Ectodermal cell (in vitro differentiated cells): Measurements from ENCODE around the gene INPP5A.

Experiments
- H3K27ac ChIP-seq: 2 replicates; pipeline ENCODE4 v1.7.0; 2013; ENCODE audit warnings: mild to moderate bottlenecking, low read depth, low read length; ENCODE audit not compliant: insufficient read depth, poor library complexity, severe bottlenecking
- H3K27me3 ChIP-seq: 2 replicates; pipeline ENCODE4 v1.7.0; 2013; ENCODE audit warnings: mild to moderate bottlenecking, low read length; ENCODE audit not compliant: insufficient read depth, control insufficient read depth, poor library complexity, severe bottlenecking
- H3K36me3 ChIP-seq: one replicate; pipeline ENCODE4 v1.7.0; 2013; ENCODE audit warnings: low read length; ENCODE audit not compliant: control insufficient read depth, insufficient read depth
- H3K4me1 ChIP-seq: one replicate; pipeline ENCODE4 v1.7.0; 2013; ENCODE audit warnings: low read length; ENCODE audit not compliant: control insufficient read depth, insufficient read depth
- H3K4me3 ChIP-seq: 2 replicates; pipeline ENCODE4 v1.7.0; 2013; ENCODE audit warnings: low read depth, low read length, control low read depth; ENCODE audit not compliant: insufficient read depth
- H3K9me3 ChIP-seq: 2 replicates; pipeline ENCODE4 v1.7.0; 2013; ENCODE audit warnings: mild to moderate bottlenecking, low read length, moderate library complexity; ENCODE audit not compliant: control insufficient read depth
- WGBS, 2 experiments: methylation state at CpG; one replicate each; pipeline ENCODE4 v1.1.7; 2013; ENCODE audit warnings: missing lambda C conversion rate in 2 of 2; 5-methylcytosine and 5-hydroxymethylcytosine counted together

Gene INPP5A

DNA sequence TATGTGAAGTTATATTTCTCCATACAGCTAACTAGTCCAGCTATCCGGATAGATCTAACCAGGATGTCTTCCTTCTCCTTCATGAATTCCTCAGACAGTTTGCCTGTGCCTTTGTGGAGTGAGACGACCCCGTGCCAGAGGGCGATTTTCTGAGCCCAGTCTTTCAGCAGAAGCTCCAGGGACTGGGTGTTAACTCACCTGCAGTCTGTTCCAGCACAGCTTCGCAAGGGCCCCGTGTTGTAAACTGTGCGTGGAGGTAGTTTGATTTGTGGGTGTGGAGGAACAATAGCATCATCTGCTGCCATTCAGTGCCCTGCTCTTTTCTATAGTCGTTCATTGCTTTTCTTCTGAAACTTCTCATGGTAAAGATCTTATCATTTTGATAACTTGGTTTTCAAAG, 103.8 kb downstream of the INPP5A start:
- H3K9me3 ChIP-seq = no peaks in the 10 kb centered on the region
- H3K27me3 ChIP-seq = peaks cover 4% of the 10 kb centered on the region
- no peaks in the 10 kb centered on the region for H3K36me3 ChIP-seq
- H3K27ac ChIP-seq = no peak overlapping the region
- H3K4me3 ChIP-seq = no peak overlapping the region
- H3K4me1 ChIP-seq = no peaks in the 10 kb centered on the region
- 95 to 96% methylated on average over 8 of the region's 8 CpGs for WGBS, 2 experiments

DNA sequence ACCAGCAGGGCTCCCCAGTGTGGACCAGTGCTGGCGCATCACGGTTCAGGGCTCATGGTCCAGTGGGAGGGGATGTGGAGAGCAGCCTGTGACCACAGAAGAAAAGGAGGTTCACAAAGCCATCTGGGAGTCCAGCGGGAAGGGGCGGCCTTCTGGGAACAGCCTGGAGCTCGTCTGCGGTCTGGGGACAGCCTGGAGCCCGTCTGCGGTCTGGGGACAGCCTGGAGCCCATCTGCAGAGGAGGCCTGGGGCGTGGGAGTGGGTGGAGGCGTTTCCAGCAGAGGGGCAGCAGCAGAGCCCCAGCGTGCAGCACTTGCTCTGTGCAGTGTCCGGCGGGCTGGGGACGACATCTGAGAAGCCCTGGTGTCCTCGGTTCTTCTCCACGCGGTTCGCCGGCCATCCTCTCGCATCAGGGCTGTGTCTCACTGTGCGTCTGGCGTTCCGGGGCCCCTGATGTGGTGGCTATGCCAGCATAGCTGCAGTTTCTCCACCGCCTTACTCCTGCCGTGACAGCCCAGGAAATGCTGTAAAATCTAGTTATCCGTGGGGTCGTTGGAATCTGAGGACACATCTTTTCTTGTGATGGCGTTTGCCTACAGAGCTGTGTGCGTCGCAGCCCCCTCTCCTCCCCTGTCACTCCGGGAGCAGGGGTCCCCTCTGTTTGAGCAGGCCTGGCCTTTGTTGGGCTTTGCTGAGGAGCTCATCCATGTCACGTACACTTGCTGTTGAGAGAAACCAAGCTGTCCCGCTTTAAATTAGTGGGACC, 104.6 kb downstream of the INPP5A start:
- 92 to 93% methylated on average over 33 of the region's 33 CpGs for WGBS, 2 experiments
- peaks cover 4% of the 10 kb centered on the region for H3K27me3 ChIP-seq
- H3K9me3 ChIP-seq = no peaks in the 10 kb centered on the region
- H3K27ac ChIP-seq = no peak overlapping the region
- no peak overlapping the region for H3K4me3 ChIP-seq
- H3K36me3 ChIP-seq = no peaks in the 10 kb centered on the region
- H3K4me1 ChIP-seq = no peaks in the 10 kb centered on the region

DNA sequence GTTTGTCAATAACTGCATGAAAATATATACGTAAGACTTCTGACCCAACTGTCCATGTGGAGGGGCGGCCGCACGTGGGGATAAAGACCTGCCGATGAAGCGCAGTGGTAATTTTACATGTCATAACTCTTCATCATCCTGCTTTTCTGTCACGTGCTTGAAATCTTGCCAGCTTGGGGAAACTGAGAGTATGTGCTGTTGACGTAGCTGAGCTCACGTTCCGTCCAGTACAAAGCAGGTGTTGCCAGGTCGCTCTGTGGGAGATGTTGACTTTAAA, 105.1 kb downstream of the INPP5A start:
- Histone ChIP-seq H3K27ac (no peak overlapping the region), H3K4me3 (no peak overlapping the region), H3K4me1 (no peaks in the 10 kb centered on the region), H3K27me3 (peaks cover under 1% of the 10 kb centered on the region), H3K9me3 (no peaks in the 10 kb centered on the region), H3K36me3 (no peaks in the 10 kb centered on the region)
- 96% methylated on average over 11 of the region's 11 CpGs for WGBS, 2 experiments

GRCh38 chr10:132643709-132644526, 106.3 kb downstream of the INPP5A start:
- no peaks in the 10 kb centered on the region for H3K9me3 ChIP-seq
- no peaks in the 10 kb centered on the region for H3K27me3 ChIP-seq
- peaks cover 11% of the 10 kb centered on the region for H3K4me1 ChIP-seq
- no peaks in the 10 kb centered on the region for H3K36me3 ChIP-seq
- H3K27ac ChIP-seq = no peak overlapping the region
- 88% methylated on average over 35 of the region's 35 CpGs for WGBS, 2 experiments
- no peak overlapping the region for H3K4me3 ChIP-seq

DNA sequence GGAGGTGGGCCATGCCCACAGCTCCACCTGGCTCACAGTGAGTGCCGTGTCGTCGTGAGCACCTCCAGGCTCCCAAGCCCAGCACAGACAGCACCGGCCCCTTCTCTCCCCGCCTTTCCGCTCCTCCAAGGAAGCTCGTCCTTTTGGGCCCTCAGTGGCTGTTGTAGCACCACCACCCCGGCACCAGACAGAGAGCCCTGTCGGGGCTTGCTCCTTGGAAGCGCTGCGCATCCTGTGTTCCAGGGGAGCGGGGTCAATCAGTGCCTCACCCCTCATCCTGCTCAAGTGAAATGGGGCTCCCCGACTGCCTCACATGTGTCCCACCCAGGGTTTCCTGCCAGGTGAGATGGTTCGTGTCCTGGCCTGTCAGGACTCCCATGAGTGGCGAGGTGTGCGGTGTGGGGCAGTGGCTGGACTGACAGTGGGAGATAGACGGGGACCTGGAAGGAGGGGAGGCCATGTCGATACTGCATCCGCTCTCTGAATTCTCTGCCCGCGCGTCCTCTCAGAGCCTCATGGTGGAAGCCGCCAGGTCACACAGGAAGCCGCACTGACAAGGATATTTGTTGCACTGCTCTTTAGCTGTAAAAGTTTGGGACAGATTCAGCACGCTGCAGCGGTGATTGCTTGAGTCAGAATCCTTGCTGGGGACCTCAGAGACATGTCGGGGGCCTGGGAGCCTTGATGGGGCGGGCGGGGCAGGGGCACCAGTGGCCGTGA, 107.1 kb downstream of the INPP5A start:
- peaks cover 12% of the 10 kb centered on the region for H3K4me1 ChIP-seq
- H3K27me3 ChIP-seq = no peaks in the 10 kb centered on the region
- WGBS, 2 experiments = 94 to 95% methylated on average over 30 of the region's 30 CpGs
- H3K36me3 ChIP-seq = no peaks in the 10 kb centered on the region
- H3K4me3 ChIP-seq = no peak overlapping the region
- H3K27ac ChIP-seq = no peak overlapping the region
- no peaks in the 10 kb centered on the region for H3K9me3 ChIP-seq

- H3K9me3 ChIP-seq = no peaks in the 10 kb centered on the region
- H3K36me3 ChIP-seq = no peaks in the 10 kb centered on the region
- H3K27ac ChIP-seq = no peak overlapping the region
- no peak overlapping the region for H3K4me3 ChIP-seq
- 94 to 96% methylated on average over 14 of the region's 14 CpGs for whole genome bisulfite sequencing, 2 experiments
- peaks cover 12% of the 10 kb centered on the region for H3K4me1 ChIP-seq
- H3K27me3 ChIP-seq = no peaks in the 10 kb centered on the region
Measured at GRCh38 chr10:132645247-132645530, 107.6 kb downstream of the INPP5A start.

DNA sequence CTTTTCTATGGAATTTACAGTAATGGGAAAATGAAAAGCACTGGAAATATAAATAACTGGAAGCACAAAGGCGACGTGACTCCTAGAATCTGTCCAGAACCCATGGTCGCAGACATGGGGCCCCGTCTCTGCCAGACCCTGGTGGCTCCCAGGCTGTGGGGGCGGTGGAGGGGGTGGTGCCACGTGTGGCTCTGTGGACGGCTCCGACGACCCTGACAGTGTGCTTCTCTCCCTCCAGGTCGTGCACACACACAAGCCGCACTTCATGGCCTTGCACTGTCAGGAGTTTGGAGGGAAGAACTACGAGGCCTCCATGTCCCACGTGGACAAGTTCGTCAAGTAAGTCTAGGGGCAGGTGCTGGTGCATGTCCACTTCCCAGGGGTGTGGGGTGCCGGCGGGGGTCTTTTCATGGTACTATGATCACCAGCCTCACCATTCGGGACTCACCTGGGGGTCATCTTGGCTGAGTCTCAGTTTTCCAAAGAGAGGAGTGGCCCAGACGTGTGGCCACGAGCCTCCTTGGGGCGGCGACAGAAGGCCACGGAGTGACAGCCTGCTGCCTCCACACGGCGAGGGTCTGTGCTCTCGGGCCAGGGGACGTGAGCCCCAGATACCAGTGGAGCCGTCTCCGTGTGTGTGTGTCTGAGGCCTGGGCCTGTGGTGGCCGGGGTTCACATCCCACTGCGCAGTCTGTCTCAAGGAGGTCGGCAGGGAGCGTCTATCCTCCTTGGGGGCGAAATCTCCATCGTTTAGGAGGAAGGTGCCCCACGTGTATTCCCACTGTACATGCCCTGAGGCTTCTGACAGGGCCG, 108.2 kb downstream of the INPP5A start:
- H3K36me3 ChIP-seq = no peaks in the 10 kb centered on the region
- H3K27ac ChIP-seq = no peak overlapping the region
- peaks cover 12% of the 10 kb centered on the region for H3K4me1 ChIP-seq
- no peaks in the 10 kb centered on the region for H3K27me3 ChIP-seq
- H3K4me3 ChIP-seq = no peak overlapping the region
- no peaks in the 10 kb centered on the region for H3K9me3 ChIP-seq
- 96% methylated on average over 36 of the region's 36 CpGs for WGBS, 2 experiments

DNA sequence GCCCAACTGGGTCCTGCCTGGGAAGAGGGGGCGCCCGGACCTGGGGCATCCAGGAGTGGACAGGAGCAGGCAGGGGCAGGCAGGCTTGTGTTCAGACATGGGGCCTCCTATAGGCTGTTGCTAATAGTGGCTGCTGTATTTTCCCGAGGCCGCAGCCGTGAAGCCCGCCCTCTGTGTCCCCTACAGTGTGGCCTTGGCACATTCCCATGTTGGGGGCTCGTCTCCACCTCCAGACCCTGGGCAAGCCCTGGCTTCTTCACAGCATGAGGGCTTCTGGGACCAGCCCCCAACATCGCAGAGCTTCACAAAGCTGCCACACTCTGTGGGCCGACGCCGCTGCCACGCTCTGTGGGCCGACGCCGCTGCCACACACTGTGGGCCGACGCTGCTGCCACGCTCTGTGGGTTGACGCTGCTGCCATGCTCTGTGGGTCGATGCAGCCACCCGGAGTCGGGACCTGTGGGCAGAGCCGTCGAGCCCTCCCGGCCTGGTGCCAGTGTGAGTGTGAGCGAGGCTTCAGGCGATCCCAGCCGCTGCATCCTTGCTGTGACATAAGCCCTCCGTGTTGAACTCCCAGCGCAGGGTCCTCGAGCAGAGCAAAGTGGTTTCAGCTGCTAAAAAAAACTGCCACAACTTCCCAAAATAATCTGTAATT, 109.0 kb downstream of the INPP5A start:
- H3K4me1 ChIP-seq = peaks cover 12% of the 10 kb centered on the region
- H3K36me3 ChIP-seq = no peaks in the 10 kb centered on the region
- no peaks in the 10 kb centered on the region for H3K9me3 ChIP-seq
- H3K27ac ChIP-seq = no peak overlapping the region
- WGBS, 2 experiments = 96% methylated on average over 31 of the region's 31 CpGs
- no peak overlapping the region for H3K4me3 ChIP-seq
- no peaks in the 10 kb centered on the region for H3K27me3 ChIP-seq

DNA sequence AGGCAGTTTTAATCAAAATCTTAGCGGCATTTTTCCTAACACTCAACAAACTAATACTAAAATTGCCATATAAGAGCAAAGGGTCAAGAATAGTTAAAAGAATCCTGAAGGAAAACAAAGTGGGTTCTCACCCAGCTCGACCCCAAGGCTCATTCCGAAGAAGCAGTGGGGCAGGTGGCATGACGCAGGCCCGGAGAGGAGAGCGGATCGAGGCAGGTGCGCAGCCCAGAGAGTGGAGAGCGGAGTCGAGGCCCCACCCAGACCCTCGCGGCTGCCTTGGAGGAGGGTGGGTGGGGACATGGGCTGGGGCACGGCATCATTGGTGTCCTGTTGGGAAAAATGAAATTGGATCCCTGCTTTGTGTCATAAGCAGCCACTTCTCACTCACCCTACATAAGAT, 109.8 kb downstream of the INPP5A start:
- Histone ChIP-seq H3K27me3 (no peaks in the 10 kb centered on the region), H3K4me1 (peaks cover 12% of the 10 kb centered on the region), H3K27ac (no peak overlapping the region), H3K9me3 (no peaks in the 10 kb centered on the region), H3K4me3 (no peak overlapping the region), H3K36me3 (no peaks in the 10 kb centered on the region)
- 93 to 94% methylated on average over 13 of the region's 13 CpGs for WGBS, 2 experiments
